Measurements from ENCODE around the gene DIPK1C.

Gene DIPK1C

GRCh38 chr18:74480149-74480651 lies 23.1 kb upstream of the DIPK1C start:
- DNase-seq: no peak

- DNase-seq: no peak
Measured at GRCh38 chr18:74479486-74480148, 22.5 kb upstream of the DIPK1C start.

GRCh38 chr18:74478880-74479279 lies 21.8 kb upstream of the DIPK1C start:
- DNase-seq: no peak

GRCh38 chr18:74478316-74478715 lies 21.2 kb upstream of the DIPK1C start:
- DNase-seq: no peak

- DNase-seq: no peak
Measured at GRCh38 chr18:74477771-74478170, 20.7 kb upstream of the DIPK1C start.

- DNase-seq: no peak
Measured at GRCh38 chr18:74476140-74476539, 19.0 kb upstream of the DIPK1C start.

GRCh38 chr18:74473976-74474640 lies 17.0 kb upstream of the DIPK1C start:
- DNase-seq: no peak

GRCh38 chr18:74472312-74472711 lies 15.2 kb upstream of the DIPK1C start:
- DNase-seq: no peak

- DNase-seq: no peak
Measured at GRCh38 chr18:74468547-74469061, 11.5 kb upstream of the DIPK1C start.

GRCh38 chr18:74465775-74466174 lies 8.7 kb upstream of the DIPK1C start:
- DNase-seq: no peak

- DNase-seq: no peak
Measured at GRCh38 chr18:74463983-74464382, 6.9 kb upstream of the DIPK1C start.

- no peak for DNase-seq
Measured at GRCh38 chr18:74463254-74463653, 6.1 kb upstream of the DIPK1C start.

- no peak for DNase-seq
Measured at GRCh38 chr18:74460825-74461224, 3.7 kb upstream of the DIPK1C start.

- DNase-seq: no peak
Measured at GRCh38 chr18:74459889-74460288, 2.8 kb upstream of the DIPK1C start.

- DNase-seq: no peak
Measured at GRCh38 chr18:74457725-74458421, 765 bp upstream of the DIPK1C start.

GRCh38 chr18:74456349-74457042 lies 612 bp downstream of the DIPK1C start:
- DNase-seq: no peak

GRCh38 chr18:74456017-74456348 lies 1.1 kb downstream of the DIPK1C start:
- DNase-seq: no peak

- no peak for DNase-seq
Measured at GRCh38 chr18:74455386-74455785, 1.7 kb downstream of the DIPK1C start.

- no peak for DNase-seq
Measured at GRCh38 chr18:74454279-74454751, 2.8 kb downstream of the DIPK1C start.

GRCh38 chr18:74453642-74454198 lies 3.4 kb downstream of the DIPK1C start:
- no peak for DNase-seq

GRCh38 chr18:74453016-74453566 lies 4.0 kb downstream of the DIPK1C start:
- DNase-seq: no peak

GRCh38 chr18:74451148-74451547 lies 6.0 kb downstream of the DIPK1C start:
- no peak for DNase-seq
